Measurements from ENCODE around the gene VMAC.
A peak's percentile ranks its signal among the peaks of the same experiment; 100 is the strongest.

The VMAC gene

DNA sequence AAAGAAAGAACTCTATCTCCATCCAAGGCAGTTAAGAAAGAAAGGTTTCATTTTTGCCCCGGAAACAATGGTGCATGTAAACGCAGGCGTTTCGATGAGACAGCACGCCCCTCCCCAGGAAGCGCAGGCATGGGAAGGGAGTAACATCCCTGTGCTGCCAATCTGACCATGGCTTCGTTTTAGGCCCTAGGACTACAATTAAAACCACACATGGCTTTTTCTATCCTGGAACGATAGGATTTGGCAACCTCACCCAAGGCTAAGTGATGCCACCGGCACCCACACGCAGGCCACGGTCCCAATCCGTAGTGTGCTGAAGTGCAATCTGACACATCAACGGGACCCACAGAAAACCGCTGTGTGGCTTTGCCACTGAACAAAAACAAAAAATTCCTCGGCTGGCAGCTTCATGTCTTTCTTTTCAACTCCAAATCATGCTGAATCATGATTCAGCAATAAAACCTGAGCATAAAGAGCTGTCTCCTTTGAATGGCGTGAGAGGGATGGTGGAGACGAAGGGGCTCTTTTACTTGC, 49.1 kb downstream of the VMAC start:
- peak; percentile 28 for DNase-seq

DNA sequence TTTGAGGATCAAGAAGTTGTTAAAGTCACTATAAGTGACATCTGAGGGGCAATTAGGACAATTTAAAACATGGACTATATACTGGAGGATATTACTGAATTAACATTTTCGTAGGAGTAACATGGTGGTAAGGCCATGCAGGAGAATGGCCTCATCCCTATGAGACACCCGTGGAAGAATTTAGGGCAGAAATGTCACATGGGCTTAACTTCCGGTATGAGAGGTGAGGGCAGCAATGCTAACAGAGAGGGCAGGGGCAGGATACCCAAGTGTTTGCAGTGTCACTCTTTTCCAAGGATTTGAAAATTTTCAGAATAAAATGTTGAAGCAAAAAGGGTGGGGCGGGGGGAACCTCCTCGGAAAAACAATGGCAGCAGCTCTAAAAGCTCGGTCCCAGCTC, 49.6 kb downstream of the VMAC start:
- no peak for DNase-seq

GRCh38 chr19:5955636-5955935, 50.9 kb downstream of the VMAC start:
- no peak for DNase-seq

DNA sequence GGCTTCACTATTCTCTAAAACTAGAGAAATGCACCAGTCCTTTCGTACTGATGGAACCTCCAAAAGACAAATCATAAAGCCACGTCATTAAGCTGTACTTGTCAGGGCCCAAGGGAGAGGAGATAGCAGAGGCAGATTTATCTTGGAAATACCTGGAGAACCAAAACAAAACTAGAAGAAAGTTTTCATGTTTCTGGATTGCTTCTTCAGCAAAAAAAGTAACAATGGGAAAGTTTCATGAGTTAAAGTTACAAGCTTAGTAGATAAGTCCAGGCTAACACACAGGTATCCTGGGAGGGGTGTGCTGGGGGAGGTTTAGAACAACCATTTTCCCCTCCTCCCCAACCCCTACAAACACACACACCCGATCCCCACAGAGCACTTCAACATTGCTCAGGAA, 51.7 kb downstream of the VMAC start:
- no peak for DNase-seq

- no peak for DNase-seq
Measured at GRCh38 chr19:5956728-5957127, 52.1 kb downstream of the VMAC start.

DNA sequence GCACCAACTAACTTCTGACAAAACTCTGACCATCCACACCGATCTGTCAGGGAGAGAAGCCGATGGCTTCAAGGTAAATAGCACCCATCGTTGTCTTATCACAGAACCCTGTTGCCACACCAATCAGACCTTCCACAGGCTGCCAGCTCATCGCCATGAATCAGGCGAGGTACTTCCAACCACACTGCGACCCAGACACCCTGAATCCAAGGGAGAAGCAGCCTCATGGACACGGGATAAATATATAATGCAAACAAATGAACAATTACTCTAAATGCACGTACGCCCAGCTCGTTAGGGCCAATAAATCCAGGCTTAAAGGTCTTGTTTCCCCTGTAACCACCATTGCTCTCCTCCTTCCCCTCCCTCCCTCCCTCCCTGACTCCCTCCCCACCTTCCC, 52.5 kb downstream of the VMAC start:
- DNase-seq, result no peak

DNA sequence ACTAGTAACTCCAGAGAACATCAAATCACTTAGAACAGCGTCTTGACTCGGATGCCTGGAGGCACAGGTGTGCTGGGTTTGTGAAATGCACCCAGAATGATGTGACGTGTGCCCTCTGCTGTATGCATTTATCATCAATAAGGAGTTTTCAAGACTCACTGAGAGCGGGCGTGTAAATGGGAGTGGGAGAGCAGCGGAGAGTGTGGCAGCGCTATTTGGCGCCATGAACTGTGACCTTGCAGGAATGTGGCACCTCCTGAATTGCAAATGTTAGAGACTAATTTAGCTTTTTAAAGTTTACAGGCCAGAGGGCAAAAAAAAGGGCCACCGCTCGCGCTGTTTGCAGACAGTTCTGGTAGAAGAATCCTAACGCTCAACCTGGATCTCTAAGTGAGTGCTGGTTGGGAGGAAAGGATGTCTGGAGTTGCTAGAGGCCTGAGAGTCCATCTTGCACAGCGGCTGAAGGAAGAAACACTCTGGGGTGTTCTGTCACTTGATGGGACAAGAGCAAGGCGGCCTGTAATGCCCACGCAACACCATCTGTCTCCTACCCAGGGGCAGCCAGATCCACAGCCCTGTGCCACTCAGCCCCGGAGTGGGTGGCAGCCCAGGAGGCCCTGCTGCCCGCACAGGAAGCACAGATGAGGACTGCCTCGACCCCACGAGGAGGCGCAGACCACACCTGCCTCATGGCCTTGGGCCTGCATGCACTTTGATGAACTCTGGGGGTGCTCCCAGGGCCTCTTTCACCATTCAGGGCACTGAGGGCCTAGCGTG, 53.6 kb downstream of the VMAC start:
- no peak for DNase-seq

GRCh38 chr19:5958851-5959122, 54.1 kb downstream of the VMAC start:
- no peak for DNase-seq

DNA sequence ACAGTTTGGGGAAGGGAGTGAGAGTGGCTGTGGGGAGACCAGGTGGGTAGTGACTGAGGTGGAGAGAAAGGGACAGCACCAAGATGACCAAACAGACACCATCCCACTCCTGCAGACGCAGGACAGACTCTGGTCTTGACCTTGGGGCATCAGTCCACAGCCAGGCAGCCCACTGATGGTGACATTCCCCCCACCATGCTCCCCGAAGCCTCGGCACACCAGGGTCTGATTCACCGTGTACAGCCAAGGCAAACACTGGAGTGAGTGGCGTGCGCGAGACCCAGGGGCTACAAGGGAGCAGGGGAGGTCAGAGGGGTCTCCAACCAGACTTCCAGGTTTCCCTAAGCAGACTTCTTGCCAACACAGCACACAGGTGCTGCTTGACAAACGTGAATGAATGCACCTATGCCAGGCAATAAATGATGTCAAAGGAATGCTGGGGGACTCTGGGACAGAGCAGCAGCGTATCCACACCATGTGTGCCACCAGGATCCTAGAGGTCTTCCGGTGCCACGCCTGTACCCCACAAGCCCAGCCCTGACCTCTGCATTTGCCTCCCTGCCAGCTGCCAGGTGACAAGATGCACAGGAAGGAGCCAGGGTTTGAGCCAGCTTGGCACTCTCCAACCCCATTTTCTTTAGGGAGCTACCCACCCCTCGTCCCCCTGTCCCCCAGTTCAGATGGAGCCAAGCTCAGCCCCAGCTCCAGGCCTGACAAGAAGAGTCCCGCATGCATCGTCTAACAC, 54.8 kb downstream of the VMAC start:
- no peak for DNase-seq
